GM12878 (cell line): Measurements from ENCODE around the gene ANAPC7. TPM values are rescaled to one million over a fixed set of nuclear protein-coding genes. Genes with fewer than 3 reads are reported as not detected.
A peak's percentile ranks its signal among the peaks of the same experiment; 100 is the strongest.

Experiments used
- ATAC-seq: fragments of 200-7000 bp; cut with Tn5 transposase; 3 replicates; pipeline ENCODE4 v1.9.1; 2020; ENCODE audit warnings: mild to moderate bottlenecking, moderate library complexity
- BruUV-seq: library from RNA; stranded (reverse); fragments of 400-500 nt; replicated peaks from 2 replicates; lab custom pipeline; 2021; lab: Mats Ljungman, UMichigan
- CTCF ChIA-PET: fragments of 300-600 bp; sonication (Branson Sonifier 250); formaldehyde crosslinking; extraction: SDS; loops from one replicate; lab custom pipeline; 2021; ENCODE audit warnings: inconsistent platforms; lab: Yijun Ruan, JAX
- POLR2A ChIA-PET: fragments of 350-600 bp; formaldehyde crosslinking; extraction: SDS; loops from one replicate; lab custom pipeline; 2021; ENCODE audit warnings: inconsistent platforms; lab: Charles Lee
- RAD21 ChIA-PET: fragments of 300-600 bp; sonication (Branson Sonifier 250); formaldehyde crosslinking; loops from one replicate; lab custom pipeline; 2023; ENCODE audit warnings: antibody characterized with exemption; ENCODE audit not compliant: unreplicated experiment; lab: Charles Lee
- SMC1A ChIA-PET: fragments of 300-600 bp; sonication (Branson Sonifier 250); formaldehyde crosslinking; loops from one replicate; lab custom pipeline; 2023; ENCODE audit not compliant: unreplicated experiment, uncharacterized antibody; lab: Charles Lee
- DNase-seq: peaks from one replicate; pipeline ENCODE4 v3.0.0-alpha.2; 2011; ENCODE audit warnings: low read depth, low spot score
- FAIRE-seq: peaks from 3 replicates; lab custom pipeline; 2011; peaks lifted over from hg19 to GRCh38; lab: Jason Lieb, UNC
- H2AFZ ChIP-seq: 2 replicates; pipeline ENCODE4 v1.6.0; 2011; ENCODE audit warnings: low read depth, low read length, control low read depth; ENCODE audit not compliant: control insufficient read depth
- H3K27ac ChIP-seq: 2 replicates; pipeline ENCODE4 v1.5.1; 2011; ENCODE audit warnings: control low read depth; ENCODE audit not compliant: control insufficient read depth, insufficient read depth
- H3K27me3 ChIP-seq, 2 experiments: replicated peaks in 1 of 2; 2 replicates each; pipeline versions ENCODE4 v1.6.0 to v1.6.1; 2011; ENCODE audit warnings: low read length in 1 of 2; ENCODE audit not compliant: control insufficient read depth in 2 of 2, insufficient read depth in 2 of 2
- H3K36me3 ChIP-seq, 2 experiments: 2 replicates each; pipeline ENCODE4 v1.5.1; 2011; ENCODE audit warnings: low read length in 1 of 2; ENCODE audit not compliant: control insufficient read depth in 2 of 2, insufficient read depth in 2 of 2
- H3K4me1 ChIP-seq: 2 replicates; pipeline ENCODE4 v1.6.1; 2011; ENCODE audit warnings: mild to moderate bottlenecking, low read length, moderate library complexity, mixed read lengths; ENCODE audit not compliant: control insufficient read depth, insufficient read depth
- H3K4me2 ChIP-seq: 2 replicates; pipeline ENCODE4 v1.6.0; 2011; ENCODE audit warnings: control low read depth; ENCODE audit not compliant: control insufficient read depth, insufficient read depth
- H3K4me3 ChIP-seq: fragments of 200-600 bp; sonication (generic); 2 replicates; pipeline ENCODE4 v1.5.1; 2016
- H3K79me2 ChIP-seq: 2 replicates; pipeline ENCODE4 v1.6.0; 2011; ENCODE audit warnings: low read length; ENCODE audit not compliant: control insufficient read depth, insufficient read depth
- H3K9ac ChIP-seq: 2 replicates; pipeline ENCODE4 v1.8.0; 2011; ENCODE audit warnings: low read length, control low read depth, mixed read lengths; ENCODE audit not compliant: control insufficient read depth, insufficient read depth
- H3K9me3 ChIP-seq: replicated peaks from 3 replicates; pipeline ENCODE4 v1.5.1; 2011; ENCODE audit warnings: mild to moderate bottlenecking, low read length; ENCODE audit not compliant: control insufficient read depth, insufficient read depth
- H4K20me1 ChIP-seq: 2 replicates; pipeline ENCODE4 v1.6.0; 2011; ENCODE audit not compliant: control insufficient read depth, insufficient read depth
- E2F8 ChIP-seq: fragments of 450-650 bp; IDR thresholded peaks from 2 replicates; pipeline ENCODE4 v1.6.1; 2018; ENCODE audit warnings: mild to moderate bottlenecking, low read depth, moderate library complexity; ENCODE audit not compliant: partially characterized antibody
- EGR1 ChIP-seq, 2 experiments: IDR thresholded peaks; 1 replicate in 1 of 2; 2 replicates in 1 of 2; pipeline ENCODE4 v1.6.1; 2011 to 2012; ENCODE audit warnings: low read depth in 2 of 2, low read length in 2 of 2, borderline replicate concordance in 1 of 2, mild to moderate bottlenecking in 1 of 2, moderate library complexity in 1 of 2
- ZBED1 ChIP-seq: IDR thresholded peaks from 2 replicates; pipeline ENCODE4 v1.6.1; 2016; ENCODE audit warnings: borderline replicate concordance
- WGBS: methylation state at CpG from one replicate; pipeline ENCODE4 v1.1.6; 2016; ENCODE audit warnings: low lambda C conversion rate; ENCODE audit not compliant: insufficient replicate concordance, insufficient coverage; ENCODE audit errors: missing lambda C conversion rate; 5-methylcytosine and 5-hydroxymethylcytosine counted together
- in situ Hi-C: fragments of 300-500 bp; cut with MboI; formaldehyde crosslinking; loops from 9 replicates; pipeline ENCODE4 v1.14.3; 2018; ENCODE audit warnings: mixed read lengths
- intact Hi-C: fragments of 100-400 bp; cut with micrococcal nuclease; formaldehyde crosslinking; loops from one replicate; pipeline ENCODE4 v1.14.2; 2022; ENCODE audit not compliant: unreplicated experiment
- polyA plus RNA-seq, 11 experiments: library from polyadenylated mRNA; depleted of rRNA in 4 of 11; unstranded in 6 of 11; stranded (reverse) in 5 of 11; fragments of >200 nt; fragmentation: Nextera tagmentation in 4 of 11; fragmentation: Illumina TruSeq in 1 of 11; extraction: Ambion mirVana in 4 of 11; extraction: Trizol in 1 of 11; gene quantifications; 1 replicate in 1 of 11; 2 replicates in 10 of 11; pipeline versions ENCODE4 v1.2.1 to v1.2.3, GENCODE V29; 2011 to 2016; ENCODE audit warnings: inconsistent platforms in 2 of 11, missing spikeins in 2 of 11, low read depth in 1 of 11
- total RNA-seq, 4 experiments: library from RNA; depleted of rRNA in 3 of 4; stranded (reverse); fragments of >200 nt in 3 of 4; fragmentation: Illumina TruSeq in 1 of 4; extraction: Trizol in 1 of 4; gene quantifications; 2 replicates each; pipeline versions ENCODE4 v1.2.1 to v1.2.3, GENCODE V29; 2013 to 2021

ANAPC7 gene
- total and polyA plus RNA-seq, 10 of the 15 experiments (the other 5 are each of a cell fraction or from before 2014, with no cell fraction given), result 24.5 to 77.9 (median 58.6) TPM

- DNase-seq, result no peak
- peaks cover 0 to 3% of the 10 kb centered on the region in 2 experiments; a peak in 2 of 4 replicates for H3K36me3 ChIP-seq
- TF ChIP-seq EGR1 (IDR thresholded peaks at IDR 0.05; ENCODE audit: borderline replicate concordance in 1 of 2, low read depth in 2 of 2, low read length in 2 of 2) (no peak), ZBED1 (no peak), E2F8 (no peak)
- RAD21 ChIA-PET, result interaction anchor here (0.6 to 5.3 kb wide), 3 partner anchors 77 to 247 kb away, joined by 3 to 34 read pairs (median 4); no protein-coding TSS in a partner anchor
- no peaks in the 10 kb centered on the region for H4K20me1 ChIP-seq
- H3K4me1 ChIP-seq, result no peaks in the 10 kb centered on the region; the same call in 1 of the 2 replicates
- WGBS, result 52% methylated on average over 7 of the region's 7 CpGs
- ATAC-seq, result no peak; the same call in 1 of the 3 replicates
- no peaks in the 10 kb centered on the region for H3K27me3 ChIP-seq
- BruUV-seq, result no TSS peak
- H3K27ac ChIP-seq, result no peak overlapping the region
- H3K4me3 ChIP-seq, result no peak overlapping the region
- H3K9me3 ChIP-seq, result no peaks in the 10 kb centered on the region
- CTCF ChIA-PET, result interaction anchor here (0.7 to 3.2 kb wide), 14 partner anchors 17 to 533 kb away, joined by 3 to 55 read pairs (median 3); no protein-coding TSS in a partner anchor
- H2AFZ ChIP-seq, result peak overlapping the region; percentile 7; the same call in 1 of the 2 replicates
- H3K4me2 ChIP-seq, result no peak overlapping the region
- no peaks in the 10 kb centered on the region for H3K79me2 ChIP-seq
- SMC1A ChIA-PET, result interaction anchor here (0.6 to 2.9 kb wide), 9 partner anchors 13 to 248 kb away, joined by 3 to 28 read pairs (median 3); no protein-coding TSS in a partner anchor
- FAIRE-seq, result no peak
- H3K9ac ChIP-seq, result no peak overlapping the region
- intact Hi-C loops (no loop called here), in situ Hi-C loops (no loop called here)
- POLR2A ChIA-PET, result interaction anchor here (0.6 kb wide), 1 partner anchor 451 kb away, joined by 5 read pairs; no protein-coding TSS in a partner anchor
These were observed 49.2 kb downstream of the ANAPC7 start for GRCh38 chr12:110354172-110354780.
